ENCODE results near the gene OPALIN.

The OPALIN gene

GRCh38 chr10:96358851-96359540, at the start of gene OPALIN:
TSS of gene OPALIN (minus strand) at chr10:96359002. CDS start at chr10:96358896, 106 bp downstream.
- no peak for DNase-seq (ENCODE audit: low spot score)

- DNase-seq (ENCODE audit: low spot score): no peak
Measured at GRCh38 chr10:96408201-96408600, 49.4 kb upstream of the OPALIN start.

- DNase-seq (ENCODE audit: low spot score): no peak
Measured at GRCh38 chr10:96407560-96408069, 48.8 kb upstream of the OPALIN start.

- DNase-seq (ENCODE audit: low spot score): no peak
Measured at GRCh38 chr10:96406091-96406490, 47.3 kb upstream of the OPALIN start.

GRCh38 chr10:96402417-96403305, 43.9 kb upstream of the OPALIN start:
- no peak for DNase-seq (ENCODE audit: low spot score)

GRCh38 chr10:96401036-96401435, 42.2 kb upstream of the OPALIN start:
- no peak for DNase-seq (ENCODE audit: low spot score)

GRCh38 chr10:96400465-96400864, 41.7 kb upstream of the OPALIN start:
- no peak for DNase-seq (ENCODE audit: low spot score)

- DNase-seq (ENCODE audit: low spot score): no peak
Measured at GRCh38 chr10:96397902-96398301, 39.1 kb upstream of the OPALIN start.

GRCh38 chr10:96395931-96396877, 37.4 kb upstream of the OPALIN start:
- DNase-seq (ENCODE audit: low spot score): peak; percentile 76

GRCh38 chr10:96390460-96390864, 31.7 kb upstream of the OPALIN start:
- DNase-seq (ENCODE audit: low spot score): no peak

- DNase-seq (ENCODE audit: low spot score): no peak
Measured at GRCh38 chr10:96389785-96390184, 31.0 kb upstream of the OPALIN start.

GRCh38 chr10:96387601-96388000, 28.8 kb upstream of the OPALIN start:
- no peak for DNase-seq (ENCODE audit: low spot score)

GRCh38 chr10:96387161-96387560, 28.4 kb upstream of the OPALIN start:
- no peak for DNase-seq (ENCODE audit: low spot score)

- DNase-seq (ENCODE audit: low spot score): no peak
Measured at GRCh38 chr10:96384506-96384905, 25.7 kb upstream of the OPALIN start.

- DNase-seq (ENCODE audit: low spot score): no peak
Measured at GRCh38 chr10:96380821-96381220, 22.0 kb upstream of the OPALIN start.

GRCh38 chr10:96379758-96380157, 21.0 kb upstream of the OPALIN start:
- no peak for DNase-seq (ENCODE audit: low spot score)

GRCh38 chr10:96378741-96379140, 19.9 kb upstream of the OPALIN start:
- no peak for DNase-seq (ENCODE audit: low spot score)

GRCh38 chr10:96377816-96378294, 19.1 kb upstream of the OPALIN start:
- DNase-seq (ENCODE audit: low spot score): no peak

- DNase-seq (ENCODE audit: low spot score): no peak
Measured at GRCh38 chr10:96376483-96376882, 17.7 kb upstream of the OPALIN start.

GRCh38 chr10:96374985-96375830, 16.4 kb upstream of the OPALIN start:
- DNase-seq (ENCODE audit: low spot score): peak; percentile 91

- DNase-seq (ENCODE audit: low spot score): no peak
Measured at GRCh38 chr10:96374639-96374984, 15.8 kb upstream of the OPALIN start.

Measured in ecto neural progenitor cell (in vitro differentiated cells).